Measurements from ENCODE around the gene PDCD7.

DNA sequence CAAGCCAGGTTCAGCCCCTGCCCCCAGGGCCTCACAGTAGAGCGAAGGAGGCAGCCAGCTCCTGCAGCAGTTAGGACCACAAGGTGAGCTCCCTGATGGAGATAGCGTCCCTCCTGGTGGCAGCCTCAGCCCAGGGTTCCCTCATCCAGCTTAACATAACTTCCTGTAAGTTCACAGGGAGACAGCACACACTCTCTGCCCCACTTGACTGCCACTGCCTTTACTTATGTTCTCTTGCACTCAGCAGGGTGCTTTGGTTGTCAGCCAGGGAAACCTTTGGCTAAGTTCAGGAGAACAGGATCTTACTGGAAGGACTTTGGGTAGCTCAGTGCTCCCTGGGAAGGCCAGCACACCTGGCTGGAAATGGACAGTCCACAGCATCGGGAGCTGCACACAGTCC lies 46.2 kb downstream of the PDCD7 start:
- TF ChIP-seq POLR2A (IDR thresholded peaks at IDR 0.05; ENCODE audit: low read length), result no peak
- TF ChIP-seq CHD4 (IDR thresholded peaks at IDR 0.05; ENCODE audit: borderline replicate concordance), result no peak
- TF ChIP-seq, protein P1, sequence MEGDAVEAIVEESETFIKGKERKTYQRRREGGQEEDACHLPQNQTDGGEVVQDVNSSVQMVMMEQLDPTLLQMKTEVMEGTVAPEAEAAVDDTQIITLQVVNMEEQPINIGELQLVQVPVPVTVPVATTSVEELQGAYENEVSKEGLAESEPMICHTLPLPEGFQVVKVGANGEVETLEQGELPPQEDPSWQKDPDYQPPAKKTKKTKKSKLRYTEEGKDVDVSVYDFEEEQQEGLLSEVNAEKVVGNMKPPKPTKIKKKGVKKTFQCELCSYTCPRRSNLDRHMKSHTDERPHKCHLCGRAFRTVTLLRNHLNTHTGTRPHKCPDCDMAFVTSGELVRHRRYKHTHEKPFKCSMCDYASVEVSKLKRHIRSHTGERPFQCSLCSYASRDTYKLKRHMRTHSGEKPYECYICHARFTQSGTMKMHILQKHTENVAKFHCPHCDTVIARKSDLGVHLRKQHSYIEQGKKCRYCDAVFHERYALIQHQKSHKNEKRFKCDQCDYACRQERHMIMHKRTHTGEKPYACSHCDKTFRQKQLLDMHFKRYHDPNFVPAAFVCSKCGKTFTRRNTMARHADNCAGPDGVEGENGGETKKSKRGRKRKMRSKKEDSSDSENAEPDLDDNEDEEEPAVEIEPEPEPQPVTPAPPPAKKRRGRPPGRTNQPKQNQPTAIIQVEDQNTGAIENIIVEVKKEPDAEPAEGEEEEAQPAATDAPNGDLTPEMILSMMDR (IDR thresholded peaks at IDR 0.05), result no peak
- no peak for TF ChIP-seq RAD21 (conservative IDR thresholded peaks at IDR 0.05 in 1 of 2, IDR thresholded peaks at IDR 0.05 in 1 of 2)
- no peak for TF ChIP-seq MAFK (IDR thresholded peaks at IDR 0.05; ENCODE audit: partially characterized antibody)
- no peak for TF ChIP-seq MYC (IDR thresholded peaks at IDR 0.05; ENCODE audit: borderline replicate concordance, low read length)
- TF ChIP-seq NFE2L2 (conservative IDR thresholded peaks at IDR 0.05; ENCODE audit: low read length), result no peak
- TF ChIP-seq SMC3 (IDR thresholded peaks at IDR 0.05), result no peak
